Measurements from ENCODE around the gene NAB2. TPM values are rescaled to one million over a fixed set of nuclear protein-coding genes. Genes with fewer than 3 reads are reported as not detected.

The NAB2 gene
- total and polyA plus RNA-seq, 9 of the 15 experiments (the other 6 are each of a cell fraction or from before 2014, with no cell fraction given) = 0.45 to 40.9 (median 20.4) TPM

GRCh38 chr12:57111031-57111734 is 22.3 kb downstream of the NAB2 start, which contains the start of gene STAT6 (continued):
- TF ChIP-seq MTA3 (IDR thresholded peaks at IDR 0.05; ENCODE audit: borderline replicate concordance) = no peak; the same call in 1 of the 2 replicates
- TF ChIP-seq PATZ1 (CRISPR knock-in tag; IDR thresholded peaks at IDR 0.05; ENCODE audit: borderline replicate concordance) = no peak
- no peak for TF ChIP-seq ZNF431 (CRISPR knock-in tag; IDR thresholded peaks at IDR 0.05)
- TF ChIP-seq RBM25 (IDR thresholded peaks at IDR 0.05; ENCODE audit: low read depth, low read length, severe bottlenecking) = no peak
- no peak for TF ChIP-seq BRCA1 (IDR thresholded peaks at IDR 0.05)
- TF ChIP-seq BRCA1 (CRISPR knock-in tag; IDR thresholded peaks at IDR 0.05) = no peak
- TF ChIP-seq NCOA4 (IDR thresholded peaks at IDR 0.05; ENCODE audit: partially characterized antibody) = no peak
- peak; percentile 72 for TF ChIP-seq KDM5B (IDR thresholded peaks at IDR 0.05; ENCODE audit: insufficient replicate concordance, low read depth, low read length)
- TF ChIP-seq ZKSCAN1 (IDR thresholded peaks at IDR 0.05; ENCODE audit: low read depth, low read length) = 0 out of 2 replicates have a peak, but pooled peaks have one; percentile 37
- no peak for TF ChIP-seq IRF1 (CRISPR knock-in tag; IDR thresholded peaks at IDR 0.05; ENCODE audit: borderline replicate concordance)
- TF ChIP-seq HSF4 (CRISPR knock-in tag; IDR thresholded peaks at IDR 0.05; ENCODE audit: borderline replicate concordance) = no peak
- no peak for TF ChIP-seq TBL1XR1 (IDR thresholded peaks at IDR 0.05; ENCODE audit: low read length in 2 of 2)
- peak; percentile 52; the same call in 1 of the 2 replicates for TF ChIP-seq ZBTB7A (IDR thresholded peaks at IDR 0.05; ENCODE audit: borderline replicate concordance, control insufficient read depth, low read depth, low read length)
- TF ChIP-seq USF1 (CRISPR knock-in tag; IDR thresholded peaks at IDR 0.05) = no peak
- TF ChIP-seq ZFP1 (CRISPR knock-in tag; IDR thresholded peaks at IDR 0.05) = no peak
- TF ChIP-seq HMGXB4 (CRISPR knock-in tag; IDR thresholded peaks at IDR 0.05) = no peak
- peak; percentile 85 for TF ChIP-seq ZNF263 (CRISPR knock-in tag; IDR thresholded peaks at IDR 0.05; ENCODE audit: borderline replicate concordance)

All from K562 (cell line).